ELF-1 (cell line): Measurements from ENCODE around the gene F12.
"Not testable (repeated sequence)": the region's sequence is repeated elsewhere in the genome, so short reads cannot be mapped to it uniquely, and the experiment has no call there.

Experiments
- DNase-seq: peaks from one replicate; pipeline ENCODE4 v3.0.0-alpha.2; 2016; ENCODE audit warnings: low read depth, low spot score

F12 gene

DNA sequence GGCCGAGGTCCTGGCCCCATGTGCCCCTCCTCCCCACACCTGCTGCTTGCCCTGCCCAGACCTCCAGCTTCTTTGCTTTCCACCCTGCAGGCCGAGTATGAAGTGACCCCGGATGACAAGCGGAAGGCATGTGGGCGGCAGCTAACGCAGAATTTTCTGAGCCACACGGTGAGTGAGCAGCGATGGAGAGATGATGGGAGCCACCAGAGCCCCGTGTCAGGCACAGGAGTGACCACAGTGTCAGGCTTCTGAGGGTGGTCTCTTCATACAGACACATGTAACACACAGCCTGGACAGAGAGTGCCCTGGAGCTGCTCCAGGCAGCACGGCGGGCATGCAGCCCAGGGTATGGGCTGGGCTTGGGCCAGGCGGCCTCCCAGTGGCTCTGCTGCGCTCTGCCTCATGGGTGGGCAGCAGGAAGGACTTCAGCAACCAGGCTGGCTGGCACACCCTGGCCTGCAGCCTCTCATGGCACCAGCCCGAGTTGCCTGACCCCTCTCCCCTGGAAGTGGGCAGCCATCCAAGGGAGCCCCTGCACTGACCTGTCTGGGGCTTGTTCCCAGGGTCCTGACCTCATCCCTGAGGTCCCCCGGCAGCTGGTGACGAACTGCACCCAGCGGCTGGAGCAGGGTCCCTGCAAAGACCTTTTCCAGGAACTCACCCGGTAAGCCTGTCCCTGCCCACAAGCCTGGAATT, 22.9 kb upstream of the F12 start:
- no peak for DNase-seq

DNA sequence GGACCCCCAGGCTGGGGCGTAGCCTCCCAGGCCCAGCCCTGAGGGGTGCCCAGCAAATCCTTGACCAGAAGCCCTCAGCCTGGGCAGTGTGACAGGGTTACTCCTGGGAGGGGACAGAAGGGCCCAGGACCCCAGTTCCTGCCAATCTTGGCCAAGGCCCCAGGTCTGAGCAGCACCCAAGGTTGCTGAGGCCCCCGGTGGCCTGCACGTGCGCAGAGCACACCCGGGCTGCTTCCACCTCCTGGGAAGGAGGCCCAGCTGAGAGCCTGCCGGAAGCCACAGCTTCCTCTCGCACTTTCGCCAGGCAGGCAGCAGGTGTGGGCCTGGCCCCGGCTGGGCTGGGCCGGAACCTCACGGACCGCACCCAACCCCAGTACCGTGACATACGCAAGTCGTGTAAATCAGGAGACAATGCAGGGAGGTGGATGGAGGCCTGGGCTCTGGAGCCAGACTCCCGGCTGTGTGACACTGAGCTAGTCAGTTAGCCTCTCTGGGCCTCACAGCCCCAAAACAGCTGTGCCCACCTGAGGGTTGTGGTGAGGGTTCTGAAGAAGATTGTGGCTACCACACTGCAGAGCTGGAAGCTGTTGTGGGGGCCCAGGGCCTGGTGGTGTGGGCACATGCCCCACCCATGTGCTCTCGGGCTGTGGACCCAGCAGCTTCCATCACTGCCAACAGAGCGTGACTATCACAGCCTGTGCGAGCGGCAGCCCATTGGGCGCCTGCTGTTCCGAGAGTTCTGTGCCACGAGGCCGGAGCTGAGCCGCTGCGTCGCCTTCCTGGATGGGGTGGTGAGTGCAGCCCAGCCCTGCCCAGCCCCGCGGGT, 22.2 kb upstream of the F12 start:
- no peak for DNase-seq

DNA sequence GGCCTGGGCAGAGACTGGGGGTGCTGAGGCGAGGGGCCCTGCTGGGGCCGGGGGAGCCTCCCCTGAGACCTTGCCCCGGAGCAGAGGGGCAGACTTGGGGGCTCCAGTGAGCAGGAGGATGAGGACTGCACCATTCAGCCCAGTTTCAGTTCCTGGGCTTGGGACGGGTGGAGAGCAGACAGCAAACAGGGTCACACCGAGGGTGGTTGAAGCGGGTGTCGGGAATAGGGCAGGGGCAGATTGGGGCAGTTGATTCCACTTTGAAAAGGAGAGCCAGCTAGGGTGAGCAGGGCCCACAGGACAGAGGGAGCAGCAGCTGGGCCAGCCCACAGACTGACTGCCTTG, 21.6 kb upstream of the F12 start:
- DNase-seq, result no peak

DNA sequence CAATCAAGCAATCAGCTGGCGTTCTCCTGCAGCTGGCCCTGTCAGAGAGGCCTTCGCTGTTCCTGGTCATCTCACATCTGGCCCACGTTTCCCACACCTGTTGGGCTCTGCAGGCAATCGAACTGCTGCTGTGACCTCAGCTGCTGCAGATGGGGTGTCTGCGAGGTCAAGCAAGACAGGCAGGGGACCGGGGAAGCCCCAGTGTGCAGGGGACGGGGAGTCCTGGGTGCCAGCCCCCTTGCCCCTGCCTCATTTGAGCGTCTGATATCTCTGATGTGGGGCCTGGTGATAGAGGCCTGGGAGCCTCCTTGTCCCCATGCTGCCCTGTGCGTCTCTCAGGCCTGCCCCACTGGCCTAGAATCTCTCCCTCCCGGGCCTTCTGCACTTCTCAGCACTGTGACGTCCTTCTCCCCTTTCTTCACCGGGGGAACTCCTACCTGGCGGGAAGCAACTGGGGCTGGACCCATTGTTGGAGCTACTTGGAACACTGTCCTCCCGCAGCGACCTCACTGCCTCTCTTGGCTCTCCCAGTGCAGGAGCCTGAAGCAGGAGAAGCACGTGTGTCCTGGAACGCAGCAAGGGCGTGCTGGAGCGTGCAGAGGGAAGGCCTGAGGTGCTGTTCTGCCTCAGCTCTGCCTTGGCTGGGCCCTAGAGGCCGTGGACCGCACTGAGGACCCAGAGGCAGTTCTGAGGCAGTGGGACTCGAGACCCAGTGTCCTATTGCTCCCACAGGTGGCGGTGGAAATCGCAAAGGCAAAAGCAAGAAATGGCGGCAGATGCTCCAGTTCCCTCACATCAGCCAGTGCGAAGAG, 21.0 kb upstream of the F12 start:
- no peak for DNase-seq

DNA sequence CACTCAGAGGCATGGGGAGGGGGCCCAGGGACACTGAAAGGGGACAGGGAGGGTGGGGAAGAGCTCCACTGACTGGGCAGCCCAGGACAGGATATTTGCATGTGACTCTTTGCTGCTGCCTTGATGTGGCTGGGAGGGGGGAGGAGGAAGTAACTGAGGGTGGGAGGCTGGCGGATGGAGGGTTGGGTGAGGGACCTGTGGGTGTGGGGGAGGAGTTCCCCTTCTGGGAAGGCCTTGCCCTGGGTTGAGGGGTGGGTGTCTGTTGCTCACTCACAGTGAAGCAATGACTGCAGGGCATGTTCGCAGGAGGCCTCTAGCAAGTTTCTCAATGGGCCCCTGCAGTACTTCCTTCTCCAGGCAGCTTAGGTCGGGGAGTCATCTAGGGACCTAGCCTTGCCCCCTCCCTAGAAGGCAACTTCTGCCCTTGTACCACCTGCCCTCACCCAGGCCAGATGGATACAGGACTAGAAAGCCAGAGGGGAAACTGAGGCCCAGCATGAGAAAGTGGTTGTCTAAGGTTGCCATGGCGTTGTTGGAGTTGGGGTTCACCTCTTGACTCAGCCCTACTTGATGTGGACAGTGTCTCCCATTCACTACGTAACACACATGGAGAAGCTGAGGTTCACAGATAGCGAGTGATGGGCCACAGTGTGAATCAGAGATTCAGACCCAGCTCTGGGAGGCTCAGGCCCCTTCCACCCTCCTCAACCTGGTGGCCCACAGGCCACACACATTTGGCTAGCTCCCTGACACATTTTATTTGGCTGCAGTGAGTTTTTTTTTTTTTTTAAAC, 20.1 kb upstream of the F12 start:
- DNase-seq, result no peak

DNA sequence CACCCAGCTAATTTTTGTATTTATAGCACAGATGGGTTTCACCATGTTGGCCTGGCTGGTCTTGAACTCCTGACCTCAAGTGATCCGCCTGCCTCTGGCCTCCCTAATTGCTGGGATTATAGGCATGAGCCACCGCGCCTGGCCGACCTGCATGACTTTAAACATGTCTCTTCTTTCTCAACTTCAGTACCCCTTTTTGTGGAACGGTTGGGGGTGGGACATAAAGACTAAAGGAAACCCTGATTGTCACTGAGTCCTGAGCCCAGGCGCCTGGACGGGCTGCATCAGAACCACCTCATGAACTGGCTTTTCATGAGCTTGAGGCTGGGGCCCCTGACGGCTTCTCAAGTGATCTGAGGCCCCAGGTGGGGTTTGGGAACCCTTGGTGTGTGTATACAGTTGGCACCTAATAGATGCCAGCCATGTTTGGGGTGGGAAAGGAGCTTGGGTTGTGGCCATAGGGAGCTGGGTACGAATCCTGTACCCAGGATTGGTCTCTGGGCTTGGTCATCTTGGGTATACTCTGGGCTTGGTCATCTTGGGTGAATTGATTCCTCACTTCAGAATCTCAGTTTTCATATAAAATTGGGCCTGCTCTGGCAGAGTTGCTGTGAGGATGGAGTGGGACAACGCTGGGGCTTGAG, 19.3 kb upstream of the F12 start:
- no peak for DNase-seq

DNA sequence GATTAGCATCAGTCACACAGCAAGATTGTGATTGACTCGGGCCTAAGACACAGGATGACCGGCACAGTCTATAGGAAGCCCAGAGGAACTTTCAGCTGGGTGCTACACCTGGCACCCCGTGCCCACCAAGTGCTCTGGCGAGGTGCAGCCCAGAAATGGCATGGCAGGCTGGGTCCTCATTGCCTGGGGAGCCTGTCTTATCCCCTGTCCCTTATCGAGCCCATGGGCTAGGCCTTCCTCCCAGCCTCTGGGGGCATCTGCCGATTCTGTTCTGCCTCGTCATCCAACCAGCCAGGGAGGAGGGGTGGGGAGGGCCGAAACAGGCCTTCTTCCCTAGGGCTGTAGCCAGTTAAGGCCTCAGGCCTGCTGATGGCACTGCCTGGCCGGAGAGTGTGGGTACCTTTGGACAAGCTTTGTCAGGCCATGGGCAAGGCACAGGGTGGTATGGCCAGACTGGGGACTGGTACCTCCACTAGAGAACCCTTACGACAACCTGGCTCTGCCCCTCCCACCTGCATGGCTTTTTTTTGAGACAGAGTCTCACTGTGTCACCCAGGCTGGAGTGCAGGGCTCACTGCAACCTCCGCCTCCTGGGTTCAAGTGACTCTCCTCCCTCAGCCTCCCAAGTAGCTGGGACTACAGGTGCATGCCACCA, 18.7 kb upstream of the F12 start:
- peak; percentile 36 for DNase-seq

DNA sequence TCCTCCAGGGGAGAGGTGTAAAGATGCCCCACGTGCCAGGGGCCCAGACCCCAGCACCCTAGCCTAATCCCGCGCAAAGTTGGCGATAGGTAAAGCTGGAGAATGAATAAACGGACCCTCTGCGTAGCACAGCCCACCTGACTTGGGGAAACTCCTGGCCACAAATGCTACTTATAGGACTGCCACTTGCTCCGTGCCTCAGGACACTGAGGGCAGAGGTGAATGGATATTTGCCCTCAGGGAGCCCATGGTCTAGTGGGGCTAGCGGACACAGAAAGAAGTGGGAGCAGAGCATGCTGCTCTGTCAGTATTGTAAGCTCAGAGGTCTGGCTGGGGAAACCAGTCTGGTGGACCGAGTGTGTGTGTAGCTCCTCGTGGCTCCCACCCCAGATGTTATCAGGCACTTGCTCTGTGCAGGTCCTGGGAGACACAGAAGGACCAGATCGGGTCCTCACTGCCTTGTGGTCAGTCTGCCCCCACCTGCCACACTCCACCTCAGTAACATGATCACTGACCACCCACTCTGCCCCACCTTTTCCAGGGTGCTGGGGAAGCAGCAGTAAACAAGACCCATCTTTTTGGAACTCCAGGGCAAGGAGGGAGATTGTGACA, 18.0 kb upstream of the F12 start:
- peak; percentile 64 for DNase-seq

DNA sequence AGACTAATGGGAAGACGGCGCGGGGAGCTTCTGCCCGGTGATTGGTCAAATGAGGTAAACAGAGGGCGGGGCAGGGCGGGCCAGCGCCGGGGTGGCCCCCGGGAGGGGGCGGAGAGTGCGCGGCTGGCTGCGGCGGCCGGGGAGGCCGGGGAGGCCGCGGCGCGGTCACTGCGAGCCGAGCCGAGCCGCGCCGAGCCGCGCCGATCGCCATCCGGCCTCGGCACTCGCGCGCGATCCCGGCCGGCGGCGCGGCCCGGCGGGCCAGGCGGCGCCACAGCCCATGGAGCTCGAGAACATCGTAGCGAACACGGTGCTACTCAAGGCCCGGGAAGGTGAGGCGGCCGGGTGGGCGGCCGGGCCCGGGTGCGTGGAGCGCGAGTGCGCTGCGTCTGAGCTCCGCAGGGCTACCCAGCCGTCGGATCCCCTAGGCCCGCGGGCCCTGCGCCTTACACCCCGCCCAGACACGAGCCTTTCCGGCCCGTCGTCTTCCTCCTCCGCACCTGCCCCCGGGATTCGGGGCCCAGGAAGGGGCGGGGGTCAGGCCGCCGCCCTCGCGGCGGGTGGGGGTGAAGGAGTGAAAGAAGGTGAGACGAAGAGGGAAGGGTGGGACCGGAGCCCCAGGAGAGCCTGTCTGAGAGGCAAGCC, 17.3 kb upstream of the F12 start, which contains the start of gene GRK6:
Gene GRK6 (plus strand): TSS at position 111 of the 645 bp plus-strand sequence. CDS start 170 bp downstream, at position 281.
- peak; percentile 46 for DNase-seq

DNA sequence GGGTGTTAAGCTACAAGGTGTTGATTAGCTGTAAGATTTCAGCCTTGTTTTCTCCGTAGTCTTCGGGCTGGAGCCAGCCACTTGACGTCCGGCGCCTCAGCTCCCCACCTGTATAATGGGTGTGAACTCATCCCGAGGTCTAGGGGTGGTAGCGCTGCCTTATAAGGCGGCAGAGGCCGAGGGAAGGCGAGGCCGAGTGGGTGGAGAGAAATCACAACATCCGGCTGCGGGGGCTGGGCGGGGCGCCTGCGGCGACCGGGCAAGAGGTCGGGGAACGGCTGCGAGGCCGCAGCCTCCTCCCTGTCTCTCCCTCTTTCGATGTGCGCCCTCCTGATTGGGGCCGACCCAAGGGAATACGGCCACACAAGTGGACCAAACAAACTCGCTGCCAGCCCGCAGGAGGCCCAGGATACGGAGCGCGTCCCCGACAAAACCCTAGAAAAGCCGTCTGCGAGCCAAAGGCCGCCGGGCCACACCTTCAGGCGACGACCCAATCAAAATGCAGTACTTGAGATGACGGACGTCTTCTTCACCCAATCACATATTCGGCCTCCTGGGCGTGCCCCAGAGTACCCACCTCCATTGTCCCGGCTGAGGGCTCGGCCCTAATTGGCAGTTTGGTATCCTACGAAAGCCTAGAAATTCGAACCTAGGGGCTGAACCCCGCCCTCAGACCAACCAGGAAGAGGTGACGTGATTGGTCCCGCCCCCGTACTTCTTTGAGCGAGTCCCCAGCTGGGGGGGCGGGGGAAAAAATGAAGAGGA, 16.6 kb upstream of the F12 start:
- peak; percentile 100 for DNase-seq

DNA sequence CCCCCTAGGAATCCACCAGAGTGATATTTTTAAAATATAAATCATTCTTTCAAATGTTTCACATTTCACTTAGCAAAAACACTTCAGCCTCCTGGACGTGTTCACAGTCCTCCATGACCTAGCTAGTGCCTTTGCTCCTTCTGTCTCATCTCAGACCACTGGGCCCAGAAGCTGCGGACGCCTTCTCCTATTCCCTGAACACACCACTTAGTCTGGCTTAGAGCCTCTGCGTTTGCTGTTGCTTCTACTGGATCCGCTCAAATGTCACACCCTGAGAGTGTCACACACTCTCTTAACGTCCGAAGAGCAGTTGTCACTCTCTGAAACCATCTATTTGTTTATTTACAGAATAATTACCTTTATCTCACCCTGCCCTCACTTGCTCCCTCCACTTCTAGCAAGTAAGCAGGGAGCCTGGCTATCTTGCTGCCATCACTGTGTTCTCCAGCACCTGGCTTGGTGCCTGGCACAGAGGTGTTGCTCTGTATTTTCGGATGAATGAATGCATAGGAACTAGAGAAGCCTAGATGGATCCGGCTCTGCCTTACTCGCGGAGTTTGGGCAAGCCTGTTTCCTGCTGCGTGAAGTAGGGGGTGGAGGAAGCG, 15.9 kb upstream of the F12 start:
- DNase-seq, result no peak

DNA sequence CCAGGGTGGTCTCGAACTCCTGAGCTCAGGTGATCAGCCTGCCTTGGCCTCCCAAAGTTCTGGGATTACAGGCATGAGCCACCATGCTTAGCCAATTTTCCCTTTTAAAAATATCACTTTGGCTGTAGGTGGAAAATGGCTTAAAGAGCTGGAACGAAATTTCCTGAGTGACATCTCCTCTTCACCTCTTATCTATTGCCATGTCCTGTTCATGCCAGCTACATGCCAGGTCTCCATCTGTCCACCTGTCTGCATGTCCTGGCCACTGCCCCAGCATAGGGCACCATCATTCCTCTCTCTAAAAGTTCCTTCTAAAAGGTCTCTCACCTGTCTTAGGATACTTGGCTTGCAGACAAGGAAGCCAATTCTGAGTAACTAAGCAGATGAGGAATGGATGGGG, 14.3 kb upstream of the F12 start:
- no peak for DNase-seq

DNA sequence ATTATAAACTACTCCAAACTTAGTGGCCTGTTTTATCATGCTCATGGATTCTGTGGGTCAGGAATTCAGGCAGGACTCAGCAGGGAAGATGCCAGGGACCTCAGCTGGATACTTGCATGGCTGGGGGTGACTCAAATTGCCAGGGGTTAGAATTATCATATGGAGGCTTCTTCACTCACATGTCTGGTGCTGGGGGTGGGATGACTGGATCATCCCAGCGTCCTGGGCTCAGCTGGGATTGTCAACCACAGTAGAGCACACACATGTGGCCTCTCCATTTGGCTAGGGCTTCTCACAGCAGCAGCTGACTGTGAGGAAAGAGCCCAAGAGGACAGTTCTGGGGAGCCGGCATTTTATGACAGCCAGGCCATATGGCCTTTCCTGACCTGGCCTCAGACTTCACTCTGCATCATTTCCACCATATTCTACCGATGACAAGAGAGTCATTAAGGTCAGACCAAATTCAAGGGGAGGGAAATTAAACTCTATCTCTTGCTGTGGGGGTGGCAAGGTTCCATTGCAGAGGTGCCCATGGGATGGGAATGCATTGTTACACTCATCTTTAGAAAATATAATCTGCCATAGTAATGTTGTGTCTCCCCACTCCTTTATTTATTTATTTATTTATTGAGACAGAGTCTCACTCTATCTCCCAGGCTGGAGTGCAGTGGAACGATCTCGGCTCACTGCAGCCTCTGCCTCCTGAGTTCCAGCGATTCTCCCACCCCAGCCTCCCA, 11.9 kb upstream of the F12 start:
- no peak for DNase-seq

DNA sequence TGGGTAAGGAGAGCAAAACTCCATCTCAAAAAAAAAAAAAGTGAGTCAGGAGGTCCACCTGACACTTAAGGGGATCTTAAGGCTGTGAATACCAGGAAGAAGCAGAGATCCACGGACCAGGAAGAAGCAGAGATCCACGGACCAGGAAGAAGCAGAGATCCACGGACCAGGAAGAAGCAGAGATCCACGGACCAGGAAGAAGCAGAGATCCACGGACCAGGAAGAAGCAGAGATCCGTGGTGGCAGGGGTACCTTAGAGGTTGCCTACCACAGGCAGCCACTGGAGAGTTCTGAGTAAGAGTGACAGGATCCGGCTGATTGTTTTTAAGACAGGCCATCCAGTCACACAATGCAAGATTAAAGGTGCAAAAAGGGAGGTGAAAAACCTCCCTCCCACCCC, 11.1 kb upstream of the F12 start:
- not testable (repeated sequence) for DNase-seq

DNA sequence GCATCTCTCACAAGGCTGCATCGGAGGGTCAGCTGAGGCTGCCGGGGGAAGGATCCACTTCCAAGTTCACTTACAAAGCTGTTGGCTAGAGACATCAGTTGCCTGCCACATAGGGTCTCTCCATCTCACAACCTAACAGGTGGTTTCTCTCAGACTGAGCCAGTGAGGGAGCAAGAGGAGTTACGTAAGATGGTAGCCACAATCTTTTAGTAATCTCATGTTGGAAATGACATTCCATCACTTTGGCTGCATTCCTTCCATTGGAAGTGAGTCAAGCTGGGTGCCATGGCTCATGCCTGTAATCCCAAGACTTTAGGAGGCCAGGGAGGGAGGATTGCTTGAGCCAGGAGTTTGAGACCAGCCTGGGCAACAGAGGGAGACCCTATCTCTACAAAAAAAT, 9.7 kb upstream of the F12 start:
- no peak for DNase-seq

DNA sequence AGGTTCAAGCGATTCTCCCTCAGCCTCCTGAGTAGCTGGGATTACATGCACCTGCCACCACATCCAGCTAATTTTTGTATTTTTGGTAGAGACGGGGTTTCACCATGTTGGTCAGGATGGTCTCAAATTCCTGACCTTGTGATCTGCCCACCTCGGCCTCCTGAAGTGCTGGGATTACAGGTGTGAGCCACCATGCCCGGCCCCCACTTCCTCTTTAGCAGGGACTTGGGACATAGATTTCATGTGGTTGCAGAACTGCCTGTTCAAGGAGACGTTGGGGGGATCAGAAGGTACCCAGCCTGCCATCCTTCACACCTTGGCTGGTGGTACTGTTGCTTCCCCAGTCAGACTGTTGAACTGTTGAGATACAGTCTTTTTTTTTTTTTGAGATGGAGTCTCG, 7.7 kb upstream of the F12 start:
- not testable (repeated sequence) for DNase-seq

DNA sequence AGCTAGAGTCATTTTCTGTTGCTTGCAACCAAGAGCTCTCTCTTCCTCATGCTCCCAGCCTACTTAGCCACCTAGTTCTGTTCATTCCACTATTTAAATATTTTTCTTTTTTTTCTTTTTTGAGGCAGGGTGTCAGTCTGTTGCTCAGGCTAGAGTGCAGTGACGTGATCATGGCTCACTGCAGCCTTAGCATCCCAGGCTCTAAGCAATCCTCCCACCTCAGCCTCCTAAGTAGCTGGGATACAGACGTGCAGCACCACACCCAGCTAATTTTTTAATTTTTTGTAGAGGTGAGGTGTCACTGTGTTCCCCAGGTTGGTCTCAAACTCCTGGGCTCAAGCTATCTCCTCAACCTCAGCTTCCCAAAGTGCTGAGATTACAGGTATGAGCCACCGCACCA, 5.1 kb upstream of the F12 start:
- no peak for DNase-seq
